ENCODE results near the gene NRSN2. TPM values are rescaled to one million over a fixed set of nuclear protein-coding genes. Genes with fewer than 3 reads are reported as not detected.

Gene NRSN2, protein sequence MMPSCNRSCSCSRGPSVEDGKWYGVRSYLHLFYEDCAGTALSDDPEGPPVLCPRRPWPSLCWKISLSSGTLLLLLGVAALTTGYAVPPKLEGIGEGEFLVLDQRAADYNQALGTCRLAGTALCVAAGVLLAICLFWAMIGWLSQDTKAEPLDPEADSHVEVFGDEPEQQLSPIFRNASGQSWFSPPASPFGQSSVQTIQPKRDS
- total RNA-seq, result 5.9 and 7.1 TPM in 2 replicates

DNA sequence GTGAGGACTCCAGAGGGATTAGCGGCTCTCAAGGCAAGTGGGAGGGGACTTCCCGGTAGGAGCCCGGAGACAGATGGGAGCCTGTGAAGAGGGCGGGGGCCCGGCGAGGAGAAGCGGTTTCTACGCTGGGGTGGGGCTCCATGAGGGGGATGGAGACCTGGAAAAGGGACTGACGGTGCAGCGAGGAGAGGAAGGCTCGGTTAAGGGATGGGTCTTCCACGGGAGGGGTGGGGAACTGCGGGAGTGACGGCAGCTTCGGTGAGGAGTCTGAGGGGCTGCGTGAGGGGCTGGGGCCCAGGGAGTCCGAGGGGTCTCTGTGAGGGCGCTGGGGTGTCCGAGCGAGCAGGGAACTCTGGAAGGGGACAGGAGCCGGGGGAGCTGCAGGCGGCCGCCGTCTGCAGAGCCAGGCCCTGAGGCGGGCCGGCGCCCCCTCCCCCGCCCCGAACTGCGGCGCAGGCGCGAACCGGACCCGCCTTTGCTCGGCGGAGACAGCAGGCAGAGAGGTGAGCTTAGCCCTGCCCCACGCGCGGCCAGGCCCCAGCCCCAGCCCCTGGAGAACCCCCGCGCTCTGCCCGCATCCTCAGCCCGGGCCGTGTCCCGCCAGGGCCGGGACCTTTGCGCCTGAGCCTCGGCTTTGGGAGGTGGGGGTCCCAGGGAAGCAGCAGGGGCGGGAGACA, at the start of gene NRSN2:
Gene NRSN2 (plus strand): TSS at position 472 of the 677 bp plus-strand sequence. CDS start 2,533 bp downstream, outside the sequence.
- Mint-ChIP-seq H3K36me3 (ENCODE audit: low read depth) (peaks cover 8% of the 10 kb centered on the region), H3K4me1 (ENCODE audit: low read depth) (peaks cover 12% of the 10 kb centered on the region), H3K27me3 (ENCODE audit: low read depth) (peaks cover 7% of the 10 kb centered on the region), H3K27ac (peak within 1 kb of the TSS; percentile 59), H3K9me3 (peaks cover 4% of the 10 kb centered on the region), H3K4me3 (ENCODE audit: low read depth) (peak within 1 kb of the TSS; percentile 92)
- DNase-seq (ENCODE audit: low spot score), result no peak
- intact Hi-C loops (cut with micrococcal nuclease), result loop anchor here (2.0 kb wide), 1 partner anchor 20 kb away; no protein-coding TSS in a partner anchor

DNA sequence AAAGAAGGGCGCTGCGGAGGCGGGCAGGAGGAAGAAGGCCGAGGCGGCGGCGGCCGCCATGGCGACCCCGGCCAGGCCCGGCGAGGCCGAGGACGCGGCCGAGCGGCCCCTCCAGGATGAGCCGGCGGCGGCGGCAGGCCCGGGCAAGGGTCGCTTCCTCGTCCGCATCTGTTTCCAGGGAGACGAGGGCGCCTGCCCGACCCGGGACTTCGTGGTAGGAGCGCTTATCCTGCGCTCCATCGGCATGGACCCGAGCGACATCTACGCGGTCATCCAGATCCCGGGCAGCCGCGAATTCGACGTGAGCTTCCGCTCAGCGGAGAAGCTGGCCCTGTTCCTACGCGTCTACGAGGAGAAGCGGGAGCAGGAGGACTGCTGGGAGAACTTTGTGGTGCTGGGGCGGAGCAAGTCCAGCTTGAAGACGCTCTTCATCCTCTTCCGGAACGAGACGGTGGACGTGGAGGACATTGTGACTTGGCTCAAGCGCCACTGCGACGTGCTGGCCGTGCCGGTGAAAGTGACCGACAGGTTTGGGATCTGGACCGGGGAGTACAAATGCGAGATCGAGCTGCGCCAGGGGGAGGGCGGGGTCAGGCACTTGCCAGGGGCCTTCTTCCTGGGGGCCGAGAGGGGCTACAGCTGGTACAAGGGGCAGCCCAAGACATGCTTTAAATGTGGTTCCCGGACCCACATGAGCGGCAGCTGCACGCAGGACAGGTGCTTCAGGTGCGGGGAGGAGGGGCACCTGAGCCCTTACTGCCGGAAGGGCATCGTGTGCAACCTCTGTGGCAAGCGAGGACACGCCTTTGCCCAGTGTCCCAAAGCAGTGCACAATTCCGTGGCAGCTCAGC, 48.8 kb upstream of the NRSN2 start:
- H3K27ac Mint-ChIP-seq, result peak overlapping the region; percentile 98
- no peaks in the 10 kb centered on the region for H3K27me3 Mint-ChIP-seq (ENCODE audit: low read depth)
- no peaks in the 10 kb centered on the region for H3K9me3 Mint-ChIP-seq
- peak overlapping the region; percentile 99 for H3K4me3 Mint-ChIP-seq (ENCODE audit: low read depth)
- intact Hi-C loops (cut with micrococcal nuclease), result loop anchor here (1.0 to 5.0 kb wide), 2 partner anchors 26 to 244 kb away; partner anchors contain the start of gene CSNK2A1
- DNase-seq (ENCODE audit: low spot score), result peak; percentile 40
- H3K4me1 Mint-ChIP-seq (ENCODE audit: low read depth), result peaks cover 47% of the 10 kb centered on the region
- peaks cover 42% of the 10 kb centered on the region for H3K36me3 Mint-ChIP-seq (ENCODE audit: low read depth)

DNA sequence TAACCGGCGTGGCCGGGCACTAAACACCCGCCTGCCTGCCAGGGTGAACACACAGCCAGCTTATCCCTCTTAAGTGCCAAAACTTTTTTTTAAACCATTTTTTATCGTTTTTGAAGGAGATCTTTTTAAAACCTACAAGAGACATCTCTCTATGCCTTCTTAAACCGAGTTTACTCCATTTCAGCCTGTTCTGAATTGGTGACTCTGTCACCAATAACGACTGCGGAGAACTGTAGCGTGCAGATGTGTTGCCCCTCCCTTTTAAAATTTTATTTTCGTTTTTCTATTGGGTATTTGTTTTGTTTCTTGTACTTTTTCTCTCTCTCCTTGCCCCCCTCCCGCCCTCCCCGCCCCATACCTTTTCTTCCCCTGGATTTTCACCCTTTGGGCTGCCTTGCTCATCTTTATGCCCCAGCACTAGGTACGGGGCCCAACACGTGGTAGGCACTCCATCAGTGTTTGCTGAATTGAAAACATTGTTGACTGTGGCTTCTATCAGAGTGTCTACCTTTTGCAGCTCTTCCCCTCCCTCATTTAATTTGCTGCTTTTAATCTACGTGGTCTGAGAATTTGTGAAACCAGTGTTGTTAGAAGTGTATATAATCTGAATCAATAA, 48.0 kb upstream of the NRSN2 start:
- Mint-ChIP-seq H3K27ac (peak overlapping the region; percentile 98), H3K4me3 (ENCODE audit: low read depth) (peak overlapping the region; percentile 99), H3K4me1 (ENCODE audit: low read depth) (peaks cover 49% of the 10 kb centered on the region), H3K9me3 (no peaks in the 10 kb centered on the region), H3K36me3 (ENCODE audit: low read depth) (peaks cover 42% of the 10 kb centered on the region), H3K27me3 (ENCODE audit: low read depth) (no peaks in the 10 kb centered on the region)
- DNase-seq (ENCODE audit: low spot score), result no peak
- intact Hi-C loops (cut with micrococcal nuclease), result loop anchor here (5.0 kb wide), 1 partner anchor 243 kb away; the partner anchor contains the start of gene CSNK2A1

DNA sequence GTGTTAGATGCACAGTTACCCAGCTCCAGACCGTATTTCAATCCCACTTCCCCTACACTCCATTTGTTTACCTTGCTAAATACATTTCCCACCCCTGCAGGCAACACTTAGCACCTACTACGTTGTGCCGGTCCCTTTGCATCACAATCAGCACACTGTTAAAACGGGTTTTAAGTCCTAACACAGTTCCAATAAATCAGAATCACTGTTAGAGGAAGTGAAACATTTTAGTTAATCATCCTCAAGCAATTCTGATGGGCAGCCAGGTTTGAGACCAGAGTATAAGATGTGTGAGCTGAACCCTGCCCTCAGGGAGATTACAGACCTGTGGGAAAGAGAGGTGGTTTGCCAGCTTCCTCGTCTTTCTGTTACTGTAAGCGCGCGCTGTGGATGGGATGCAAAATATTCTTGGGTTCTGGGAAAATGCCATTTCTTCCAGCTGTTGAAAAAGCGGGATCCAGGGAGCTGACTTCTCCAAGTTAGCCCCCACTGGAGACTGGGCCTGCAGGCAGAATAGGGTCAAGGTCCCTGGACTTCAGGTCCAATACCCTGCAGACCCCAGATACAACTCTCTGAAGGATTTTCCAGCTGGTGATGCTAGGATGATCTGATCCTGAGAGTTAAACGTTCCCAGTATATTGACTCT, 46.4 kb upstream of the NRSN2 start:
- H3K9me3 Mint-ChIP-seq, result no peaks in the 10 kb centered on the region
- H3K4me3 Mint-ChIP-seq (ENCODE audit: low read depth), result peak overlapping the region; percentile 76
- H3K36me3 Mint-ChIP-seq (ENCODE audit: low read depth), result peaks cover 42% of the 10 kb centered on the region
- H3K27ac Mint-ChIP-seq, result no peak overlapping the region
- DNase-seq (ENCODE audit: low spot score), result no peak
- intact Hi-C loops (cut with micrococcal nuclease), result no loop called here
- peaks cover 47% of the 10 kb centered on the region for H3K4me1 Mint-ChIP-seq (ENCODE audit: low read depth)
- no peaks in the 10 kb centered on the region for H3K27me3 Mint-ChIP-seq (ENCODE audit: low read depth)

DNA sequence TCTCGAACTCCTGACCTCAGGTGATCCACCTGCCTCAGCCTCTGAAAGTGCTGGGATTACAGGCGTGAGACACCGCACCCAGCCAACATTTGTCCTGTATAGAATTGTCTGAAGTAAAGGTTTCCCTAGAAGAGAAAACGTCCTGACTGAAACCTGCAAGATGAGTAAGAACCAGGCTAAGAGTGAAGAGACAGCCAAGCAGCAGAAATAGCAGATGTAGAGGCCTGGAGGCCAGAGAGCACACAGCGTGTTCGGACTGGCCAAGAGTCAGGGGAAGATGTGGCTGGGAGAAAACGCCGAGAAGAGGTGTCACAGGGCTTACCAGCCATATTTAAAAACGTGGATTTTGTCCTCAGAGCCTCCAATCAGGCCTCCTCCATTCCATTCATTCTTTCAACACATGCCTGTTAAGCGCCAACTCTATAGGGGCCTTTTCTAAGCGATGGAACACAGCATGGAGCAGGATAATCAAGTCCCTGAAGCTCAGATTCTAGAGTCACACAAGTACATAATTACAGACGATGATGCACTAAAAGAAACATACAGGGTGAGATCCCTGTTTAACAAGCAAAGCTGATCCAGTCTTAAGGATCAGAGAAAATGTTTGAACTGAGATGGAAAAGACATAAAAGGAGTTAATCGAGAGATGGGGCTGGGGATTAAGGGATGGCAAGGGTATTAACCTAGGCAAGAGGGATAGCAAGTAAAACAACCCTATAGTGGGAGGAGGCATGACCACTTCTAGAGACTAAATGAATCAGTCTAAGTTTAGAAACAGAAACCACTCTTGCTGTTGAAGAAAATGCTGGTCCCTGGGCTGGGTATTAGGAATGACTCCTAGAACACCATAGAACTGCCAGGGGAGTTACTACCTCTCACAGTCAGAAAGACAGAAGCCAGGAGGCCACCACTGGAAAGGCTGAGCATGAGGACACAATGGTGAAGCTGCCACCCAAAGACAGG, 44.7 kb upstream of the NRSN2 start:
- intact Hi-C loops (cut with micrococcal nuclease), result no loop called here
- Mint-ChIP-seq H3K4me1 (ENCODE audit: low read depth) (peaks cover 38% of the 10 kb centered on the region), H3K9me3 (no peaks in the 10 kb centered on the region), H3K27me3 (ENCODE audit: low read depth) (no peaks in the 10 kb centered on the region), H3K27ac (peak overlapping the region; percentile 63), H3K4me3 (ENCODE audit: low read depth) (peak overlapping the region; percentile 43), H3K36me3 (ENCODE audit: low read depth) (peaks cover 42% of the 10 kb centered on the region)
- DNase-seq (ENCODE audit: low spot score), result no peak

DNA sequence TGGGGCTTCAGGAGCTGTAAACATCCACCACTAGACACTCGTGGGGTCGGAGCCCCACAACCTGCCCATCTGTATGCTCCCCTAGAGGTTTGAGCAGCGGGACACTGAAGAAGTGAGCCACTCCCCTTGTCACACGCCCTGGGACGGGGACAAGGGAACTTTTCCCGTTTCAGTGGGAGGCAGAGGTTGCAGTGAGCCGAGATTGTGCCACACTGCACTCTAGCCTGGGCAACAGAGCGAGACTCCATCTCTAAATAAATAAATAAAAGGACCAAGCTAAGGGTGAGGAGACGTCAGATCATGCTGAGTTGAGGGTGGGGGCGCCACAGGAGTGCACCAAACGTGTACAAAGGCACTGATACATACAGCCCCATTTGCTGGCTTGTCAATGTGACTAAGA, 41.2 kb upstream of the NRSN2 start:
- intact Hi-C loops (cut with micrococcal nuclease), result no loop called here
- H3K4me1 Mint-ChIP-seq (ENCODE audit: low read depth), result peaks cover 33% of the 10 kb centered on the region
- H3K27me3 Mint-ChIP-seq (ENCODE audit: low read depth), result no peaks in the 10 kb centered on the region
- no peaks in the 10 kb centered on the region for H3K9me3 Mint-ChIP-seq
- H3K36me3 Mint-ChIP-seq (ENCODE audit: low read depth), result peaks cover 13% of the 10 kb centered on the region
- no peak for DNase-seq (ENCODE audit: low spot score)
- H3K27ac Mint-ChIP-seq, result no peak overlapping the region
- no peak overlapping the region for H3K4me3 Mint-ChIP-seq (ENCODE audit: low read depth)

DNA sequence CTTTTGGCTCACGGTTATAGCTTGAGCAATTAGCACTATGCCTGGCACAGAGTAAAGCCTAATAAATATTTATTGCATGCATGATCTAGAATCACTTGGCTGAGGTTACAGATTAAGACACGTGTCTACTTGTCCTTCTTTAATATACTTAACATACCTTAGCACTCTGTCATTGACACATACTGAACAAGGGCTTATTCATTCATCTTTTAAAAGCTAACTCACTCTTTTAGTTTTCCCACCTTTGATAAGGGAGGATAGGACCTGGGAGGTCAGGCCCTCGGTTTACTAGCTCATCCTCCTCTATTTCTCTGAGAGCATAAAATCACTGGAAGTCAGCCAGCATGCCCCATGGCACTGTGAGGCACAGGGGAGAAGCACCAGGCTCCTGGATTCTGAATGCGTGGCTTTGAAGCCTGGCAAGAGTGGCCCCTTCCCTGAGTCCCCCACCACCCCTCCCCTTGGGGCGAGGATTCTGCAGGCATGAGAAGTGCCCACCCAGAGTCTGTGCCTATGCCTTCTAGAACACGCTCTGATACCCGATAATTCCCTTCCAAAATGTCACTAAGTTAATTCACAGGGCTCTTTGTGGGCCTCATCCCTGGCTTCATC, 38.4 kb upstream of the NRSN2 start:
- no peaks in the 10 kb centered on the region for H3K27me3 Mint-ChIP-seq (ENCODE audit: low read depth)
- no peak overlapping the region for H3K4me3 Mint-ChIP-seq (ENCODE audit: low read depth)
- H3K36me3 Mint-ChIP-seq (ENCODE audit: low read depth), result no peaks in the 10 kb centered on the region
- intact Hi-C loops (cut with micrococcal nuclease), result no loop called here
- H3K27ac Mint-ChIP-seq, result no peak overlapping the region
- DNase-seq (ENCODE audit: low spot score), result no peak
- H3K9me3 Mint-ChIP-seq, result no peaks in the 10 kb centered on the region
- peaks cover 14% of the 10 kb centered on the region for H3K4me1 Mint-ChIP-seq (ENCODE audit: low read depth)

DNA sequence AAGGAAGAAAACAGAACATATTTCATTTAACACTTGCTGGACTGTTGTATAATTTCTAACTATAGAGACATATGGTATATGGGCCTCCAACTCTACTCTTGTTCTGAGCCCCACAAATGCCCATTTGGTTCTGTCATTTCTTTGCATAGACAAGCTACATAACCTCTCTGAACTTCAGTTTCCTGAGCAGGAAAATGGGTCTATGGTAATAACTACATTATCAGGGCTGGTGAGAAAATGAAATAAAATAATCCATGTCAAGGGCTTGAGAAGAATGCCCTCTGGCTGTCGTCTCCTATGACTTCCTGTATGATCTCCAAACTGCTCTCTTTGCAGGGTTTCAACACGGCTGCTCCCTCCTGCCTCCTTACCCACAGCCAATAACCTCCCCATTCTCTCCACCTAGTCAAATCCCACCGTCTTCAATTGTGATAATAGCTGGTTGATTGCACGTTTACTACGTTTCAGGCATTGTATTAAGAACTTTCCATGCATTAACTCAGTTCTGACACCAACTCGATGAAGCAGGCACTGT, 37.5 kb upstream of the NRSN2 start:
- peak overlapping the region; percentile 44 for H3K27ac Mint-ChIP-seq
- no peaks in the 10 kb centered on the region for H3K9me3 Mint-ChIP-seq
- DNase-seq (ENCODE audit: low spot score), result no peak
- H3K4me1 Mint-ChIP-seq (ENCODE audit: low read depth), result peaks cover 17% of the 10 kb centered on the region
- H3K36me3 Mint-ChIP-seq (ENCODE audit: low read depth), result no peaks in the 10 kb centered on the region
- intact Hi-C loops (cut with micrococcal nuclease), result no loop called here
- no peaks in the 10 kb centered on the region for H3K27me3 Mint-ChIP-seq (ENCODE audit: low read depth)
- peak overlapping the region; percentile 15 for H3K4me3 Mint-ChIP-seq (ENCODE audit: low read depth)

DNA sequence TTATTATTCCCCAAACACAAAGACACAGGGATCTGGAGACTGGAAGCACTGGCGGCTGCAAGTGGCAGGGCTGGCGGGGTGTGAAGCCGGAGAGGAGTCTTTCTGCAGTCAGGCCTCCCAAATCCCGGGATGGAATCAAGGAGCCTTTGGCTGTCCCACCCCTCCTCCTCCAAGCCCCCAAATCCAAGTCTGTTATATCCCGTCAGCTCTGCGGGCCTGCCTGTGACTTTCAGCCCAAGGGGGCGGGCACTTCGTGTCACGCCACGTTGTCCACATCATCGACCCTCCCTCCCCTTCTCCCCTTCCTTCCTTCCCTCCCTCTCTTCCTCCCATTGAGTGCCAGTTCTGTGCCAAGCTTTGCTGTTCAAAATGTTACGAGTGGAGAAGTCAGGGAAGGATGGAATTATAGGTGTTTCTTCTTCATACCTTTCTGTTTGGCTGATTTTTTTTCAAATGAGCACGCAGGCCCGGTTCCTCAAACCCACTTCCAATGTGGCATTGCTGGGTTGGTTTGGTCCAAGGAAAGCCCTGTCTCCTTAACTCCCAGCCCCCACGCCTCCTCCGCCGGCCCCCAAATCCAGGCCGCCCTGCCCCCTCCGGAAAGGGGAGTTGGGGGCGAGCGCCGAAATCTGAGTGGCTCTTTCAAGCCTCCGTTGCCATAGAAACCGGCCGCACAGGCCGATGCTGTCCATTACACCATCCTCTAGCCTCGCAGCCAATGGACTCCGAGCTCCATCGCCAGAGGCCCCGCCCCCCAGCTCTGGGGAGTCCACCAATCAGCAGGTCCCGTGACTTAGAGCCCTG, 36.9 kb upstream of the NRSN2 start:
- Mint-ChIP-seq H3K27me3 (ENCODE audit: low read depth) (no peaks in the 10 kb centered on the region), H3K4me1 (ENCODE audit: low read depth) (peaks cover 17% of the 10 kb centered on the region), H3K27ac (peak overlapping the region; percentile 86), H3K36me3 (ENCODE audit: low read depth) (no peaks in the 10 kb centered on the region), H3K4me3 (ENCODE audit: low read depth) (peak overlapping the region; percentile 78), H3K9me3 (no peaks in the 10 kb centered on the region)
- intact Hi-C loops (cut with micrococcal nuclease), result loop anchor here (1.0 kb wide), 1 partner anchor 14 kb away; no protein-coding TSS in a partner anchor
- DNase-seq (ENCODE audit: low spot score), result peak; percentile 83

DNA sequence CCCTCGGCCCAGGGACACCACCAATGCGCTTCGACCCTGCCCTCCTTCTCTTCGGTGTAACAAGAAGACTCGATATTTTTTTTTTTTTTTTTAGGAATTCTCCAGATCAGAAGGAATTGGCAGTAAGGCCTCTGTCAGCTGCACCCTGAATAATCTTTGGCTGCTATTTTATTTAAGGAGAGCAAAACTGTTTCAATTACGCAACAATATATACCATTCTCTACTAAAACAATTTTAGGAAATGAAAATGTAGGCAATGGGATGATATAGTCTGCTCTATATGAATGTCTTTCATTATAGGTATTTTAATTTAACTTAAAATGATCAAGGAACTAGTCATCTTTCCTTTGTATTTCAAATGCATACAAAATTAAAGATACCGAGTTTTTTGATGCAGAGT, 36.3 kb upstream of the NRSN2 start:
- no peak for DNase-seq (ENCODE audit: low spot score)
- peak overlapping the region; percentile 86 for H3K27ac Mint-ChIP-seq
- intact Hi-C loops (cut with micrococcal nuclease), result loop anchor here (1.0 kb wide), 1 partner anchor 14 kb away; no protein-coding TSS in a partner anchor
- peaks cover 17% of the 10 kb centered on the region for H3K4me1 Mint-ChIP-seq (ENCODE audit: low read depth)
- no peaks in the 10 kb centered on the region for H3K36me3 Mint-ChIP-seq (ENCODE audit: low read depth)
- no peaks in the 10 kb centered on the region for H3K9me3 Mint-ChIP-seq
- H3K4me3 Mint-ChIP-seq (ENCODE audit: low read depth), result peak overlapping the region; percentile 78
- H3K27me3 Mint-ChIP-seq (ENCODE audit: low read depth), result no peaks in the 10 kb centered on the region

Measured in activated T-helper 2 cell treated with anti-CD3 and anti-CD28 coated beads, Interferon-gamma antibody, Interleukin-2, Interleukin-4, amounts not matched to agents 10 μg/mL and 5 μg/mL and 100 μg/mL, durations not matched to agents 14 hours and 24 hours and 36 hours (primary cell).